Measurements from ENCODE around the gene TNF.
"Not testable (repeated sequence)": the region's sequence is repeated elsewhere in the genome, so short reads cannot be mapped to it uniquely, and the experiment has no call there.

The TNF gene

DNA sequence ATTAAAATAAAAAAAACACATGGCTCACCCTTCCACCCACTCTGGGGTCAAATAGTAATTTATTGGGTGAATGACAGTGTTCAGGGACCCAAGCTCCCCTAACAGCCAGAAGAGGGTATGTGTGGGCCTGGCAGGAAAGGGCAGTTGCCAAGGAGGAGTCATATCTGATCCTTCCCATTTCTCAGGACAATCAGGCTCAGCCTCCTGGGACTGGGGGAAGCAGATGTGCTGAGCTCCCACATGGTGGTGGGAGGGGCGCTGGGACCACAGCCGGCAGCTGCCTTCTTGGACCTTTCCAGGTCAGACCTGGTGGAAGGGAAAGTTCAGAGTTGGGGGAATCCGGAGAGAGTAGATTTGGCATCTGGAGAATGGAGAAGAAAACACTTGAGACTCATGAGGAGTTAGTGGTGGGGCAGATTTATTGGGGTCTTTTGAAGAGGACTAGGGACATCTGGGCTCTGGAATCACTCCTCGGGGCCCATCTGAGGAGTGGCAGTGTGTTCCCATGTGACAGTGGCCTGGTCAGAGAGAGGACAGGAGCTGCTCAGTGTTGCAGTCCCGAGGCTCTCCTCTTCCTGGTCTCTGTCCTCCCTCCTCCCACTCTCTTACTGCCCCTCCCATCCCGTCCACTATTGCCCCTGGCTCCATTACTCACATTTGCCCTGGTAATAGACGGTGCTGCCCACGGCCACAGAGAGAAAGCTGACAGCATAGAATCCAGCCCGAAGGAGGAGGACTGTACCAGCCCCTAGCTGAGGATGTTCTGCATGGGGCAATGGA is 13.7 kb downstream of the TNF start:
- DNase-seq = no peak

DNA sequence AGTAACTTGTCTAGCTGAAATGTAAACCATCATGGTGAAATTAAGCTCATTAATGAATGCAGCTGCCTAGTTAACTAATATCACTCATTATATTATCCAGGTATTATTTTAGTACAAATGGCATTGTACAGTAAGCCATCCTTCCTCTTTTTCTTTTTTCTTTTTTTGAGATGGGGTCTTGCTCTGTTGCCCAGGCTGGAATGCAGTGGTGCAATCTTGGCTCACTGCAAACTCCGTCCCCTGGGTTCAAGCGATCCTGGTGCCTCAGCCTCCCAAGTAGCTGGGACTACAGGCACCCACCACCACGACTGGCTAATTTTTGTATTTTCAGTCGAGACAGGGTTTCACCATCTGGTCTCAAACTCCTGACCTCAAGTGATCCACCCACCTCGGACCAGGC is 15.3 kb downstream of the TNF start:
- DNase-seq = not testable (repeated sequence)

GRCh38 chr6:31592396-31592771 is 17.0 kb downstream of the TNF start:
- DNase-seq = no peak

DNA sequence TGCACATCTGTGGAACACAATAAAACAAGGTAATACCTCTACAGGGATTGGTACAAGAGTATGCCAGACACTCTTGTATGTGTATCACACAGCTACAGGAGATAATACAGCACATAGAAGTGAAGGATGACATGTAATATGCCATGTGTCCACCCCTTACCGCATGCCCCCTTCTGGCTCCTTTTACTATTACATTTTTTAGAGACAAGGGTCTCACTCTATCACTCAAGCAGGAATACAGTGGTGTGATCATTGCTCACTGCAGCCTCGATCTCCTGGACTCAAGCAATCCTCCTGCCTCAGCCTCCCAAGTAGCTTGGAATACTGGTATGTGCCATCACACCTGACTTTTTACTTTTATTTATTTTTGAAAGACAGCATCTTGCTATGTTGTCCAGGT is 21.6 kb downstream of the TNF start:
- DNase-seq = peak; percentile 58

- no peak for DNase-seq
Observed at GRCh38 chr6:31607317-31607716, 32.0 kb downstream of the TNF start.

GRCh38 chr6:31609519-31610406 is 34.4 kb downstream of the TNF start:
- no peak for DNase-seq

DNA sequence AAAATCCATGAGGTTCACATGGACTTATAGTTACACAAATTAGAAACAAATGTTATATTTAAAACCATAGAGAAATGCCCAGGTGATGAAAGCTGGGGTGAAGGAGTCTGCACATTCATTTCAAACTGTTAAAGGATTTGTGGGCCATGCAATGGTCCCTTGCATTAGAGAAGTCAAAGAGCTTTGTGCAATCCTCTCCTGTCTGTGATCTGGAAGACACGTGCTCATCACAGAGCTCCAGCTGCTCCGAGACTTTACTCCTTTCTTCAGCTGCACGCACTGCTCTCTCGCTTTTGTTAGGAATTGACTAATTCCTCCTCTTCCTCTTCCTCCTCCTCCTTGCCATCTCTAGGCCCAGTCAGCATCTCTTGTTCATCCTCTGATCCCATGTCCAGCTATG is 35.6 kb downstream of the TNF start:
- no peak for DNase-seq

- DNase-seq = peak; percentile 38
Observed at GRCh38 chr6:31614075-31614619, 38.8 kb downstream of the TNF start.

GRCh38 chr6:31614684-31615578 is 39.6 kb downstream of the TNF start, which contains the start of gene AIF1:
Gene AIF1, plus strand, starts transcription at chr6:31615234. Its CDS starts 96 bp downstream, at chr6:31615330.
- peak; percentile 25 for DNase-seq

DNA sequence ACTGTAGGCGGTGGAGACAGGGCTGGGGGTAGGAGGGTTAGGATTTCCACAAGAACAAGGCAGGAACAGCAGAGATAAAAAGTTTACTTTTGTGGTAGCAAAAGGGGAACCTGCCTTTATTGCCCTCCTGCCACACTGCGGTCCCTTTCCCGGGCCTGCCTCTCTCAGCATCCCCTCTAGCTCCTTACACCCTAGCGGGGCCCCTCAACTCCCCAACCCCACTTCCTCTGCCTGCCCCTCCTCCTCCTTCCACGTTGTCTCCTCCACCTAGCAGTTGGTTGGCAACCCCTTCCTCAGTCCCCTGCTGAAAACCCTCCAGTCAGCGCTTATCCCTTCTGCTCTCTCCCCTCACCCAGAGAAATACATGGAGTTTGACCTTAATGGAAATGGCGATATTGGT is 40.4 kb downstream of the TNF start:
- peak; percentile 38 for DNase-seq

- DNase-seq = no peak
Observed at GRCh38 chr6:31617010-31617409, 41.6 kb downstream of the TNF start.

DNA sequence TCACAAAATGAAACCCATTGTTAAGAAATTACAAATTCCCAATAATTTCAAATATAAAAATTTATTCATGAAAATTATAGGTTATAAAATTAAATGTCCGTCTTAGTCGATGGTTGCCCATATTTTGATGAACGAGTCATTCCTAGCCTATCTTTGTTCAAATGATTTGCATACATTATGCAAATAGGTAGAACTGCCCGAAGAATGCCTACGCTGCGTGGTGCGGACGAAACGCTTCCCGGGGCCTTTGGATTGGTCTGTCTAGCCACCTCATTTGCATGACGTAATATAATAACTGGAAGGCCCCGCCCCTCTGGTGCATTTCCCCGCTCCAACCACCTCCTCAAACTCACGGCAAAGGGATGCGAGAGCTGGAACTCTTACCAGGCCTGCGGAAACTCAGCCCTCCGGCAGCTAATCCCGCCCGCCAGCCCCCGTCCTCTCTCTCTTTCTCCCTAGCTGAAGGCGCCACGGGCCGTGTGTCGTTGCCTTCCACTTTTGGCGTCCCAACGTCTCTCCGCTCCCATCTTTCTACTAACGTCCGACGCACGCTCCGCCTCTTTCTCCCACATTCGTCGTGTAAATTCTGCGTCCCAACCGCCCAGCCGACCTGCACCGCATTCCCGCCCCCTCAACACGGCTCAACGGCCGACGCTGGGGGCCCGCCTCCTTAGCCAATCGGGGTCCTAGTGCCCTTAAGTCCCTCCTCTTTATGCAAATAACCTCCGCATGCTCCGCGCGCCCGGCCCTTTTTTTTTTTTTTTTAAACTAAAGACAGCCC is 44.6 kb downstream of the TNF start:
- peak; percentile 99 for DNase-seq

DNA sequence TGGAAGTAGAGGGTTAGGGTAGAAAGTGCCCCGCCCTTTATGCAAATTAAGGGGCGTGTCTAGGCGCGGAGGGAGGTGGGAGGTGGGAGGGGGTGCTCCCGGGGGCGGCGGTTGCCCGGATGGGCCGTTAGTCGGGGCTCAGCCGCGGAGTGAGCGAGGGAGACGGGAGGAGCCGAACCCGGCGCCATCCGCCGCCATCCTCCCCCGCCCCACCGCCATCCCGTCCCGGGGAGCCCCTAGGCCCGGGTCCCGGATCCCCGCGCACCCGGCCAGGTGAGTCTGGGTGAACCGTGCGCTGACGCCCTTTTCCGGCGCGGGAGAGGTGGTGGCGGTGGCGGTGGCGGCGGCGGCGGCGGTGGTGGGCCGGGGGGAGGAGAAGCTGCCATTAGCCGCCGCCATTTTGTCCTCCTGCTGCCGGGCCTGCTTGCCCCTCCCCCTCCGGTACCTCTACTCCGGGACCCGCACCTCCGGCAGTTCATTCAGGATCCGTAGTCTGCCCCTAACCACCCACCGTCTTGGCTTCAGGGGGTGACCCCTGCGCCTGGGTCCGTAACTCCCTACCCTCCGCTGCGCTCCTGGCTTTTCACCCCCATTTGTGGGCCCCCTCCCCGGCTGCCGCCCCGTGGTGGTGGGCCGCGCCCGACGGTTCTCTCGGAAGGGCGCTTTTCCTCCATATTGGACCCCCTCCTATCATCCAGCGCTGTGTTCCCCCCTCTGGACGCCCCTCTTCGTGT is 45.4 kb downstream of the TNF start, which contains the start of gene PRRC2A:
PRRC2A (plus strand) TSS at position 130 of the 734 bp plus-strand sequence. CDS start 2,075 bp downstream, outside the sequence.
- DNase-seq = no peak

DNA sequence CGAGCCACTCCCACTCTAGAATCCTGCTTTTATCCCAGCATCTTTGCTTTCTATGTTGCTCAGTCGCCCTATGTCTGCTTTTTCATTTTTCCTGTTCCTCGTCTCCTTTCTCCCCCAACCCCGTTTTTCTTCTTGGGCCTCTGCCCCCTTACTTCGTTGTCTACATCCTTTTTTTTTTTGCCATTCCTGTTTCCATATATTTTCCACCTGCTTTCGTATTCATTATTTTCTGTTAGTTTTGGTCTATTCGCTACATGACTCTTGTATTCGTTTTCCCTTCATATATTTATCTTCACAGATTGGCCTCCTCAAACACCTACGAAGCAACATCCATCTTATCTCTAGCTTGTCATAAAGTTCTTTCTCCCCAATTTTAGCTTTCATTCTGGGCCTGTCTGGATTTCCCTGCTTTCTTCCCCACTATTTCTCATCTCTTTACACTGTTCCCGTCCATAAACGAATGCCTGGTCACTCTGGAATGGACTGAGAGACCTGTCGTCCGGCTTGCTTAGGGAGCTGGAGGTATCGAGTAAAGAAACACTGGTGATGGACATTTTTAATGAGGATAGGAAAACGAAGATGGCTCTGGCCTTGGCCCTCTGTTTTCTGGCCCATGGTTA is 46.1 kb downstream of the TNF start:
- DNase-seq = no peak

- no peak for DNase-seq
Observed at GRCh38 chr6:31621991-31622390, 46.6 kb downstream of the TNF start.

DNA sequence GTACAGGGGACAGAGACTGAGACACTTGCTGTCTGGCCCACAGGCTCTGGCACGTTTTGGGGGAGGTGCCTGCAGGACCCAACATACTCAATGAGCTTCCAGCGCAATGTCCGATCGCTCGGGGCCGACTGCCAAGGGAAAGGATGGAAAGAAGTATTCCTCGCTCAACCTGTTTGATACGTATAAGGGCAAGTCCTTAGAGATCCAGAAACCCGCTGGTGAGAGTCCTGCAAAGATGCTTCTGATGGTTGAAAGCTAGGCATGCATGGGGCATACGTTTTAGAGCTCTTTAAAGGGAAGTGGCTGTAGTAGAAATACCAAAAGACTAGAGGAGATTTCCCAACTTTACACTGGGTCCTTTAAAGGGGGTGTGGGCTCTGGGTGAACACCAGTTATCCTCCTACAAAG is 47.3 kb downstream of the TNF start:
- DNase-seq = no peak

GRCh38 chr6:31624070-31624469 is 48.7 kb downstream of the TNF start:
- no peak for DNase-seq

GRCh38 chr6:31626952-31627351 is 51.6 kb downstream of the TNF start:
- DNase-seq = no peak

GRCh38 chr6:31627690-31628287 is 52.4 kb downstream of the TNF start:
- DNase-seq = no peak

Data from CD4-positive, alpha-beta T cell treated with Interleukin-15 for 1 hour (primary cell).